HG03457 (cell line): Measurements from ENCODE around the gene SEMA3E.
"Not testable (repeated sequence)": the region's sequence is repeated elsewhere in the genome, so short reads cannot be mapped to it uniquely, and the experiment has no call there.

ENCODE experiments used
- ATAC-seq: cut with Tn5 transposase; IDR thresholded peaks from one replicate; pipeline ENCODE4 v1.9.1; 2021; ENCODE audit warnings: moderate number of reproducible peaks; ENCODE audit not compliant: unreplicated experiment

The SEMA3E gene

GRCh38 chr7:83562289-83562688, 86.7 kb downstream of the SEMA3E start:
- no peak for ATAC-seq

- ATAC-seq = no peak
Observed at GRCh38 chr7:83559887-83560286, 89.1 kb downstream of the SEMA3E start.

GRCh38 chr7:83552556-83552955, 96.4 kb downstream of the SEMA3E start:
- not testable (repeated sequence) for ATAC-seq

GRCh38 chr7:83550100-83550499, 98.8 kb downstream of the SEMA3E start:
- no peak for ATAC-seq

- ATAC-seq = no peak
Observed at GRCh38 chr7:83548250-83548649, 100.7 kb downstream of the SEMA3E start.

- peak; percentile 97 for ATAC-seq
Observed at GRCh38 chr7:83547526-83547925, 101.4 kb downstream of the SEMA3E start.

- no peak for ATAC-seq
Observed at GRCh38 chr7:83546586-83546985, 102.4 kb downstream of the SEMA3E start.

GRCh38 chr7:83541187-83541960, 107.6 kb downstream of the SEMA3E start:
- no peak for ATAC-seq

- ATAC-seq = no peak
Observed at GRCh38 chr7:83534488-83534887, 114.5 kb downstream of the SEMA3E start.

GRCh38 chr7:83532219-83532618, 116.7 kb downstream of the SEMA3E start:
- ATAC-seq = no peak

GRCh38 chr7:83531766-83532165, 117.2 kb downstream of the SEMA3E start:
- ATAC-seq = no peak

GRCh38 chr7:83528925-83529423, 120.0 kb downstream of the SEMA3E start:
- no peak for ATAC-seq

GRCh38 chr7:83524277-83525075, 124.5 kb downstream of the SEMA3E start:
- ATAC-seq = no peak

- ATAC-seq = no peak
Observed at GRCh38 chr7:83520726-83521125, 128.2 kb downstream of the SEMA3E start.

- no peak for ATAC-seq
Observed at GRCh38 chr7:83519240-83519639, 129.7 kb downstream of the SEMA3E start.

- no peak for ATAC-seq
Observed at GRCh38 chr7:83517035-83517700, 131.8 kb downstream of the SEMA3E start.

- ATAC-seq = no peak
Observed at GRCh38 chr7:83514977-83515376, 134.0 kb downstream of the SEMA3E start.

GRCh38 chr7:83509255-83510021, 139.5 kb downstream of the SEMA3E start:
- no peak for ATAC-seq

- no peak for ATAC-seq
Observed at GRCh38 chr7:83504330-83504729, 144.6 kb downstream of the SEMA3E start.

GRCh38 chr7:83502636-83503035, 146.3 kb downstream of the SEMA3E start:
- ATAC-seq = no peak

- no peak for ATAC-seq
Observed at GRCh38 chr7:83494683-83495082, 154.3 kb downstream of the SEMA3E start.
